K562 (cell line): Measurements from ENCODE around the gene DOCK4. TPM values are rescaled to one million over a fixed set of nuclear protein-coding genes. Genes with fewer than 3 reads are reported as not detected.

Experiments used
- ATAC-seq: fragments of 200-7000 bp; cut with Tn5 transposase; 3 replicates; pipeline ENCODE4 v1.9.1; 2020; ENCODE audit warnings: moderate library complexity
- BruUV-seq: library from RNA; stranded (reverse); fragments of 400-500 nt; replicated peaks from 2 replicates; lab custom pipeline; 2021; lab: Mats Ljungman, UMichigan
- CTCF ChIA-PET: fragments of 300-600 bp; formaldehyde crosslinking; extraction: SDS; loops from one replicate; lab custom pipeline; 2021; ENCODE audit warnings: low intra/inter-chr PET ratio; lab: Yijun Ruan, JAX
- POLR2A ChIA-PET: fragments of 300-600, 350-650 bp; sonication (Branson Sonifier 250); formaldehyde crosslinking; extraction: SDS; loops from one replicate; lab custom pipeline; 2021; ENCODE audit warnings: antibody characterized with exemption, inconsistent platforms; lab: Yijun Ruan, JAX
- DNase-seq, 4 experiments: peaks; one replicate each; pipeline versions ENCODE4 v3.0.0 to v3.0.0-alpha.2; 2011 to 2018; ENCODE audit warnings: low spot score in 3 of 4, mixed read lengths in 3 of 4; ENCODE audit errors: extremely low read depth in 1 of 4
- FAIRE-seq: peaks from 2 replicates; lab custom pipeline; 2011; peaks lifted over from hg19 to GRCh38; lab: Jason Lieb, UNC
- H2AFZ ChIP-seq: 2 replicates; pipeline ENCODE4 v1.6.0; 2011; ENCODE audit warnings: low read depth, low read length, control low read depth, inconsistent platforms
- H3K27ac ChIP-seq: fragments of 200-600 bp; 3 replicates; pipeline ENCODE4 v1.8.0; 2011; ENCODE audit warnings: low read depth, mild to moderate bottlenecking, control low read depth, inconsistent platforms, low read length, moderate library complexity, mixed read lengths; ENCODE audit errors: extremely low read depth
- H3K27me3 ChIP-seq, 2 experiments: fragments of 300-600 bp in 1 of 2; 2 replicates in 1 of 2; 3 replicates in 1 of 2; pipeline versions ENCODE4 v1.6.0 to v1.8.0; 2011; ENCODE audit warnings: inconsistent platforms in 2 of 2, low read length in 2 of 2, mild to moderate bottlenecking in 1 of 2, mixed read lengths in 1 of 2, moderate library complexity in 1 of 2; ENCODE audit not compliant: control insufficient read depth in 2 of 2, insufficient read depth in 2 of 2
- H3K36me3 ChIP-seq: fragments of 300-600 bp; 3 replicates; pipeline ENCODE4 v1.8.0; 2011; ENCODE audit warnings: mild to moderate bottlenecking, low read length, inconsistent platforms; ENCODE audit not compliant: control insufficient read depth, insufficient read depth
- H3K4me1 ChIP-seq, 2 experiments: fragments of 200-600 bp in 1 of 2; replicated peaks in 1 of 2; 2 replicates in 1 of 2; 3 replicates in 1 of 2; pipeline versions ENCODE4 v1.5.1 to v1.8.0; 2011; ENCODE audit warnings: inconsistent platforms in 2 of 2, low read length in 2 of 2, mild to moderate bottlenecking in 1 of 2, mixed read lengths in 1 of 2, moderate library complexity in 1 of 2; ENCODE audit not compliant: control insufficient read depth in 2 of 2, insufficient read depth in 2 of 2
- H3K4me2 ChIP-seq: 2 replicates; pipeline ENCODE4 v1.6.1; 2011; ENCODE audit warnings: low read length, control low read depth, inconsistent platforms, mixed read lengths; ENCODE audit not compliant: insufficient read depth
- H3K4me3 ChIP-seq: fragments of 200-600 bp; sonication (generic), shearing (Covaris generic); 2 replicates; pipeline ENCODE4 v1.5.1; 2016; ENCODE audit warnings: control low read depth, inconsistent platforms
- H3K79me2 ChIP-seq: fragments of 200-600 bp; 3 replicates; pipeline ENCODE4 v1.8.0; 2011; ENCODE audit warnings: low read length, inconsistent platforms; ENCODE audit not compliant: control insufficient read depth, insufficient read depth
- H3K9ac ChIP-seq, 2 experiments: 2 replicates each; pipeline versions ENCODE4 v1.6.0 to v1.6.1; 2011; ENCODE audit warnings: low read depth in 2 of 2, low read length in 2 of 2, control low read depth in 1 of 2, inconsistent platforms in 1 of 2, mild to moderate bottlenecking in 1 of 2, mixed read lengths in 1 of 2; ENCODE audit not compliant: insufficient read depth in 1 of 2
- H3K9me1 ChIP-seq: one replicate; pipeline ENCODE4 v1.6.0; 2011; ENCODE audit warnings: inconsistent platforms, mild to moderate bottlenecking, low read length, moderate library complexity; ENCODE audit not compliant: control insufficient read depth, insufficient read depth
- H3K9me3 ChIP-seq: replicated peaks from 2 replicates; pipeline ENCODE4 v1.5.1; 2011; ENCODE audit warnings: low read depth, low read length, inconsistent platforms; ENCODE audit not compliant: control insufficient read depth, insufficient read depth
- H4K20me1 ChIP-seq: replicated peaks from 2 replicates; pipeline ENCODE4 v1.6.1; 2011; ENCODE audit warnings: low read length, inconsistent platforms, mixed read lengths; ENCODE audit not compliant: control insufficient read depth, insufficient read depth
- CBX3 ChIP-seq, 2 experiments: IDR thresholded peaks; 1 replicate in 1 of 2; 2 replicates in 1 of 2; pipeline ENCODE4 v1.6.1; 2012; ENCODE audit warnings: inconsistent platforms in 2 of 2, low read length in 2 of 2, borderline replicate concordance in 1 of 2, control low read depth in 1 of 2
- HDGF ChIP-seq: fragments of 450-650 bp; IDR thresholded peaks from 2 replicates; pipeline ENCODE4 v1.6.1; 2016
- HMGN3 ChIP-seq: IDR thresholded peaks from 2 replicates; pipeline ENCODE4 v1.6.1; 2011; ENCODE audit warnings: borderline replicate concordance, low read depth, mild to moderate bottlenecking, mixed read lengths, low read length; ENCODE audit not compliant: insufficient read length; ENCODE audit errors: extremely low read depth
- SMARCC2 ChIP-seq: fragments of 450-650 bp; IDR thresholded peaks from 2 replicates; pipeline ENCODE4 v1.6.1; 2017; ENCODE audit warnings: antibody characterized with exemption, moderate library complexity, mild to moderate bottlenecking, low read depth
- TAF9B ChIP-seq: fragments of 450-650 bp; IDR thresholded peaks from 2 replicates; pipeline ENCODE4 v1.6.1; 2018; ENCODE audit warnings: mild to moderate bottlenecking; ENCODE audit not compliant: partially characterized antibody
- ZBTB2 ChIP-seq: fragments of 450-650 bp; IDR thresholded peaks from 2 replicates; pipeline ENCODE4 v1.6.1; 2016; ENCODE audit warnings: antibody characterized with exemption
- ZKSCAN8 ChIP-seq: fragments of 200-800 bp; sonication (Bioruptor generic); IDR thresholded peaks from 2 replicates; pipeline ENCODE4 v1.6.1; 2016; ENCODE audit warnings: missing genetic modification characterization, missing compliant biosample characterization
- WGBS: fragments of 100-300 bp; shearing (Covaris generic); methylation state at CpG from one replicate; pipeline ENCODE4 v1.1.6; 2016; ENCODE audit warnings: low coverage, mixed read lengths; ENCODE audit not compliant: insufficient coverage; ENCODE audit errors: missing lambda C conversion rate; 5-methylcytosine and 5-hydroxymethylcytosine counted together
- in situ Hi-C: fragments of 300-500 bp; cut with MboI; formaldehyde crosslinking; loops from 4 replicates; pipeline ENCODE4 v1.15.0; 2018; ENCODE audit warnings: inconsistent platforms, mixed read lengths
- intact Hi-C: fragments of 100-400 bp; cut with micrococcal nuclease; formaldehyde crosslinking; loops from 2 replicates; pipeline ENCODE4 v1.14.2; 2022
- polyA plus RNA-seq, 8 experiments: library from polyadenylated mRNA; depleted of rRNA in 4 of 8; stranded (reverse) in 5 of 8; unstranded in 3 of 8; fragments of >200 nt; fragmentation: Nextera tagmentation in 2 of 8; fragmentation: Illumina TruSeq in 1 of 8; extraction: Ambion mirVana in 2 of 8; extraction: Trizol in 1 of 8; gene quantifications; 2 replicates each; pipeline versions ENCODE4 v1.2.1 to v1.2.3, GENCODE V29; 2011 to 2014; ENCODE audit warnings: inconsistent platforms in 1 of 8, missing spikeins in 1 of 8
- total RNA-seq, 7 experiments: library from RNA; depleted of rRNA in 6 of 7; stranded (reverse); fragments of >200 nt in 6 of 7; fragmentation: Illumina TruSeq in 2 of 7; extraction: Trizol in 2 of 7; gene quantifications; 2 replicates each; pipeline versions ENCODE4 v1.2.1 to v1.2.3, GENCODE V29; 2011 to 2021; ENCODE audit warnings: low replicate concordance in 1 of 7
- TF ChIP-seq, protein P1 (sequence below): sonication (generic); formaldehyde crosslinking; IDR thresholded peaks from 2 replicates; pipeline ENCODE4 v1.8.1; 2023; ENCODE audit warnings: mild to moderate bottlenecking, missing genetic modification reagents, moderate library complexity
- TF ChIP-seq, protein P2 (sequence below): fragments of 250-450 bp; sonication (Bioruptor Pico); IDR thresholded peaks from 2 replicates; pipeline ENCODE4 v1.4.0; 2020

Gene DOCK4
- total and polyA plus RNA-seq, 9 of the 15 experiments (the other 6 are each of a cell fraction or from before 2014, with no cell fraction given), result 0.42 to 5.7 (median 2.3) TPM

GRCh38 chr7:112160771-112161150 lies 45.4 kb downstream of the DOCK4 start (continued):
- TF ChIP-seq ZBTB2 (no peak), TAF9B (no peak), HMGN3 (no peak), ZKSCAN8 (no peak), CBX3 (IDR thresholded peaks at IDR 0.05; ENCODE audit: borderline replicate concordance in 1 of 2, low read length in 2 of 2) (no peak)

GRCh38 chr7:112160130-112160770 lies 45.9 kb downstream of the DOCK4 start:
- Histone ChIP-seq H3K9me1 (no peaks in the 10 kb centered on the region), H3K9me3 (no peaks in the 10 kb centered on the region), H3K27ac (no peak overlapping the region), H2AFZ (no peak overlapping the region), H3K4me3 (no peak overlapping the region), H3K27me3 (peaks cover 0 to 5% of the 10 kb centered on the region in 2 experiments; a peak in 1 of 5 replicates), H3K79me2 (no peaks in the 10 kb centered on the region), H3K9ac (no peak overlapping the region), H3K36me3 (no peaks in the 10 kb centered on the region), H3K4me2 (no peak overlapping the region), H3K4me1 (no peaks in the 10 kb centered on the region), H4K20me1 (no peaks in the 10 kb centered on the region)
- WGBS, result 0% methylated on average over 2 of the region's 2 CpGs
- DNase-seq, result no peak
- no peak for FAIRE-seq
- ATAC-seq, result peak; percentile 54; the same call in 1 of the 3 replicates
- ChIA-PET POLR2A (interaction anchor here (0.7 kb wide), 2 partner anchors 17 to 379 kb away, joined by 3 read pairs; no protein-coding TSS in a partner anchor), CTCF (no interaction called here)
- in situ Hi-C loops, result no loop called here
- no TSS peak for BruUV-seq
- intact Hi-C loops, result no loop called here
- no peak for TF ChIP-seq HDGF
- TF ChIP-seq, protein P1, sequence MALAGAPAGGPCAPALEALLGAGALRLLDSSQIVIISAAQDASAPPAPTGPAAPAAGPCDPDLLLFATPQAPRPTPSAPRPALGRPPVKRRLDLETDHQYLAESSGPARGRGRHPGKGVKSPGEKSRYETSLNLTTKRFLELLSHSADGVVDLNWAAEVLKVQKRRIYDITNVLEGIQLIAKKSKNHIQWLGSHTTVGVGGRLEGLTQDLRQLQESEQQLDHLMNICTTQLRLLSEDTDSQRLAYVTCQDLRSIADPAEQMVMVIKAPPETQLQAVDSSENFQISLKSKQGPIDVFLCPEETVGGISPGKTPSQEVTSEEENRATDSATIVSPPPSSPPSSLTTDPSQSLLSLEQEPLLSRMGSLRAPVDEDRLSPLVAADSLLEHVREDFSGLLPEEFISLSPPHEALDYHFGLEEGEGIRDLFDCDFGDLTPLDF (CRISPR knock-in tag), result no peak
- no peak for TF ChIP-seq SMARCC2
- TF ChIP-seq, protein P2, sequence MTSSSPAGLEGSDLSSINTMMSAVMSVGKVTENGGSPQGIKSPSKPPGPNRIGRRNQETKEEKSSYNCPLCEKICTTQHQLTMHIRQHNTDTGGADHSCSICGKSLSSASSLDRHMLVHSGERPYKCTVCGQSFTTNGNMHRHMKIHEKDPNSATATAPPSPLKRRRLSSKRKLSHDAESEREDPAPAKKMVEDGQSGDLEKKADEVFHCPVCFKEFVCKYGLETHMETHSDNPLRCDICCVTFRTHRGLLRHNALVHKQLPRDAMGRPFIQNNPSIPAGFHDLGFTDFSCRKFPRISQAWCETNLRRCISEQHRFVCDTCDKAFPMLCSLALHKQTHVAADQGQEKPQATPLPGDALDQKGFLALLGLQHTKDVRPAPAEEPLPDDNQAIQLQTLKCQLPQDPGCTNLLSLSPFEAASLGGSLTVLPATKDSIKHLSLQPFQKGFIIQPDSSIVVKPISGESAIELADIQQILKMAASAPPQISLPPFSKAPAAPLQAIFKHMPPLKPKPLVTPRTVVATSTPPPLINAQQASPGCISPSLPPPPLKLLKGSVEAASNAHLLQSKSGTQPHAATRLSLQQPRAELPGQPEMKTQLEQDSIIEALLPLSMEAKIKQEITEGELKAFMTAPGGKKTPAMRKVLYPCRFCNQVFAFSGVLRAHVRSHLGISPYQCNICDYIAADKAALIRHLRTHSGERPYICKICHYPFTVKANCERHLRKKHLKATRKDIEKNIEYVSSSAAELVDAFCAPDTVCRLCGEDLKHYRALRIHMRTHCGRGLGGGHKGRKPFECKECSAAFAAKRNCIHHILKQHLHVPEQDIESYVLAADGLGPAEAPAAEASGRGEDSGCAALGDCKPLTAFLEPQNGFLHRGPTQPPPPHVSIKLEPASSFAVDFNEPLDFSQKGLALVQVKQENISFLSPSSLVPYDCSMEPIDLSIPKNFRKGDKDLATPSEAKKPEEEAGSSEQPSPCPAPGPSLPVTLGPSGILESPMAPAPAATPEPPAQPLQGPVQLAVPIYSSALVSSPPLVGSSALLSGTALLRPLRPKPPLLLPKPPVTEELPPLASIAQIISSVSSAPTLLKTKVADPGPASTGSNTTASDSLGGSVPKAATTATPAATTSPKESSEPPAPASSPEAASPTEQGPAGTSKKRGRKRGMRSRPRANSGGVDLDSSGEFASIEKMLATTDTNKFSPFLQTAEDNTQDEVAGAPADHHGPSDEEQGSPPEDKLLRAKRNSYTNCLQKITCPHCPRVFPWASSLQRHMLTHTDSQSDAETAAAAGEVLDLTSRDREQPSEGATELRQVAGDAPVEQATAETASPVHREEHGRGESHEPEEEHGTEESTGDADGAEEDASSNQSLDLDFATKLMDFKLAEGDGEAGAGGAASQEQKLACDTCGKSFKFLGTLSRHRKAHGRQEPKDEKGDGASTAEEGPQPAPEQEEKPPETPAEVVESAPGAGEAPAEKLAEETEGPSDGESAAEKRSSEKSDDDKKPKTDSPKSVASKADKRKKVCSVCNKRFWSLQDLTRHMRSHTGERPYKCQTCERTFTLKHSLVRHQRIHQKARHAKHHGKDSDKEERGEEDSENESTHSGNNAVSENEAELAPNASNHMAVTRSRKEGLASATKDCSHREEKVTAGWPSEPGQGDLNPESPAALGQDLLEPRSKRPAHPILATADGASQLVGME (CRISPR knock-in tag), result no peak
